Iris pigment epithelial cell (primary cell): ENCODE data around the gene EDNRA.

ENCODE experiments used
- DNase-seq: peaks from one replicate; pipeline ENCODE4 v3.0.0-alpha.2; 2011; ENCODE audit warnings: low read depth

Gene EDNRA

DNA sequence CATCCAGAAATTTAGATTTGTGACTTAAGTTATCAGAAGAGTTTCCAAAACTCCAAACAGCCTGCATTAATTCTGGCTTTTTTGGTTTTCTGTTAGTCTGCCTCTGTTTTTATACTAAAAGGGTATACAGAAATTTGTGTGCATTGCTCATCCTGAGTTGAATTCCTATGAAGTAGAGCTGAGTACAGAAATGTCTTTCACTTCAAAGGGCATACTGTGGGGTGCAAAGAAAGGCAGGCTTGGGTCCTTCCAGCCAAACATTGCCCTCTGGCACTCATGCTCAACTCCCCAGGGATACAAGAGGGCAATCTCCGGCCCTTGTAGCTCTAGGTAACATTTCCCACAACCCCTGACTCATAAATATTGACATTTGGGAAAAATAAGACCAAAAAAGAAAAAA lies 108.7 kb downstream of the EDNRA start:
- DNase-seq, result peak; percentile 21

DNA sequence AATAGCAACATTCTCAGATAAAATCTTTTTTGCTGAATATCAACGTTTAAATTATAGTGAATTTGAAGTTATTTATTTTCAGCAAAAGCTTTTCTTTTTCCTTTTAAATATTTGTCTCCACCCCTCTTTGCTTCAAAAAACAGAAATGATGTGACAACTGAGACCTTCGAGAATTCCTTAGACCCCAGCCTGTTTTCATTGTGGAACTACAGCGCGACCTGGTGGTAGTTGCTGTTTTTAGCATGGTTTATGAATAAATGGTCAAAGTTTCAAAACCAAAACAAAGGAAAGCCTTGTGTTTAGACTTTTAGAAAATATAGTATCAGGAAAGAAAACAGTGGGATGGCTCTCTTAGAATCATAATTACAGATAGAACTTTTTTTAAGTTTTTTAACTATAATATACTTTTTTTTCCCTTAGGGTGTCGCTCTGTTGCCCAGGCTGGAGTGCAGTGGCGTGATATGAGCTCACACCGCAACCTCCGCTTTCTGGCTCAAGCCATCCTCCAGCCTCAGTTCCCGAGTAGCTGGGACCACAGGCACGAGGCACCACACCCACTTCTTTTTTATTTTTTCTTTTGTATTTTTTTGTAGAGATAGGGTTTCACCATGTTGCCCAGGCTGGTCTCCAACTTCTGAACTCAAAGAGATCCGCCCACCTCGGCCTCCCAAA lies 109.5 kb downstream of the EDNRA start:
- DNase-seq, result peak; percentile 78

- DNase-seq, result peak; percentile 67
Measured at GRCh38 chr4:147591106-147591505, 110.2 kb downstream of the EDNRA start.

DNA sequence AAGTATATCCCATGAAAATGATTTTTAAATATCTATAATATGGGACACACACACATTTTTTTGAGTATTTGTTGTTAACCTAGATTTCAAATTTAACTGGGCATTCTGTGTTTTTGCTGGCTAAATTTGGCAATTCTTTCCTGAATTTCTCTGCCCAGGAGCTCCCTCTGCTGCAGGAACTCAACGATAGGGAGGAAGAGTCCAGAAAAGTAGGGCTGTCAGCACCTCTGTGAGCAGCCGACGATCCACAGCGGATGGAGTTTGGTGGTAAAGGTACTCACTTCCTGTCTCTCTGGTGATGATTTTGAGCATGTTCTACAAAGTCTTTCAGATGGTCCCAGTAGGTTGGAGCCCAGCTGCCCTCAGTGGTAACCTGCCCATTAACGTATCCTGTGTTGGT lies 113.2 kb downstream of the EDNRA start:
- peak; percentile 4 for DNase-seq
